GM19452 (cell line): Measurements from ENCODE around the gene KHK.

Experiments
- ATAC-seq: cut with Tn5 transposase; IDR thresholded peaks from one replicate; pipeline ENCODE4 v1.9.1; 2021; ENCODE audit not compliant: unreplicated experiment

The KHK gene

DNA sequence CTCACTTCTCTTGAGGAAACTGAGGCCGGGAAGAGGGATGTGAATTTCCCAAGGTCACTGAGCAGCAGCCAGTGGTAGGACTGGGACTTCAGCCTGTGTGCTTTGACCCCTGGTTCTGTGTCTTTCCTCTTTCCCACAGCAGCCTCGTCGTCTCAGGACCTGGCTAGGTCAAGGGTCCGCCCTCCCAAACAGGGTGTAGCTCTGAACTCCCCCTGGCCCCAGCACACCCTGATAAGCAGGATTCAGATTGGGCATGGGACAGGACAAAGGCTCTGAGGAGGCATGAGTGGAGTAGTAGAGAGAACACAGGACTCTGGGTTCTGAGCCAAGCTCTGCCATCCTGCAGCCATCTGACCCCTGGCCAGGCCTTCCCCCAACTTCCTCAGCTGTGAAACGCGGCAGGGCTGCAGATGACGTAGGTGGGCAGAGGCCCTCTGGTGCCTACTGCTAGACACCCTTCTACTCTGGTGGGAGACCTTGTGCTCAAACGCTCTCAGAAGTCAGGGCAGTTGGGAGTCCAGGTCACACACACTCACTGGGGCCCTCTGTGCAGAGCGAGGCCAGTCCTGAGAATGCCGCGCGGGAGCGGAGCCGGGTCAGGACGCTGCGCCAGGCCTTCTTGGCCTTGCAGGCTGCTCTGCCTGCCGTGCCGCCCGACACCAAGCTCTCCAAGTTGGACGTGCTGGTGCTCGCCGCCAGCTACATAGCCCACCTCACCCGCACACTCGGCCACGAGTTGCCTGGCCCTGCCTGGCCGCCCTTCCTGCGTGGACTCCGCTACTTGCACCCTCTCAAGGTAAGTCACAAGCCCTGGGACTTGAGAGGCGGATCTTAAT lies 63.2 kb downstream of the KHK start:
- ATAC-seq = no peak
